ENCODE data around the gene CEBPG. TPM values are rescaled to one million over a fixed set of nuclear protein-coding genes. Genes with fewer than 3 reads are reported as not detected.

Gene CEBPG
- total and polyA plus RNA-seq, 2 donors (not counting 1 experiment from before 2014, with no cell fraction given) = 12.5 to 24.2 TPM

- WGBS (ENCODE audit: insufficient coverage) = 96% methylated on average over 6 of the region's 8 CpGs
- no peak for ATAC-seq (ENCODE audit: low read depth)
- TF ChIP-seq EZH2 (IDR thresholded peaks at IDR 0.05; ENCODE audit: borderline replicate concordance, insufficient read depth, low read depth, low read length, poor library complexity, severe bottlenecking) = no peak
- TF ChIP-seq, protein P1, sequence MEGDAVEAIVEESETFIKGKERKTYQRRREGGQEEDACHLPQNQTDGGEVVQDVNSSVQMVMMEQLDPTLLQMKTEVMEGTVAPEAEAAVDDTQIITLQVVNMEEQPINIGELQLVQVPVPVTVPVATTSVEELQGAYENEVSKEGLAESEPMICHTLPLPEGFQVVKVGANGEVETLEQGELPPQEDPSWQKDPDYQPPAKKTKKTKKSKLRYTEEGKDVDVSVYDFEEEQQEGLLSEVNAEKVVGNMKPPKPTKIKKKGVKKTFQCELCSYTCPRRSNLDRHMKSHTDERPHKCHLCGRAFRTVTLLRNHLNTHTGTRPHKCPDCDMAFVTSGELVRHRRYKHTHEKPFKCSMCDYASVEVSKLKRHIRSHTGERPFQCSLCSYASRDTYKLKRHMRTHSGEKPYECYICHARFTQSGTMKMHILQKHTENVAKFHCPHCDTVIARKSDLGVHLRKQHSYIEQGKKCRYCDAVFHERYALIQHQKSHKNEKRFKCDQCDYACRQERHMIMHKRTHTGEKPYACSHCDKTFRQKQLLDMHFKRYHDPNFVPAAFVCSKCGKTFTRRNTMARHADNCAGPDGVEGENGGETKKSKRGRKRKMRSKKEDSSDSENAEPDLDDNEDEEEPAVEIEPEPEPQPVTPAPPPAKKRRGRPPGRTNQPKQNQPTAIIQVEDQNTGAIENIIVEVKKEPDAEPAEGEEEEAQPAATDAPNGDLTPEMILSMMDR (IDR thresholded peaks at IDR 0.05) = no peak
- no peaks in the 10 kb centered on the region for H4K20me1 ChIP-seq (ENCODE audit: control insufficient read depth, insufficient read depth, low read length, poor library complexity, severe bottlenecking)
- Mint-ChIP-seq H3K4me3 (no peak overlapping the region), H3K27ac (no peak overlapping the region), H3K27me3 (no peaks in the 10 kb centered on the region), H3K9me3 (ENCODE audit: insufficient read depth) (no peaks in the 10 kb centered on the region), H3K4me1 (no peaks in the 10 kb centered on the region)
- POLR2A ChIA-PET = no interaction called here
- DNase-seq = no peak
- H3K27me3 ChIP-seq (replicated peaks in 1 of 4; ENCODE audit: control extremely low read depth in 1 of 4, control insufficient read depth in 3 of 4, insufficient read depth in 4 of 4, low read length in 3 of 4) = no peaks in the 10 kb centered on the region
- H3K9ac ChIP-seq (ENCODE audit: low read length) = no peak overlapping the region
- no peaks in the 10 kb centered on the region for H3K36me3 ChIP-seq (replicated peaks in 1 of 2; ENCODE audit: control extremely low read depth in 1 of 2, control insufficient read depth in 1 of 2, extremely low read depth in 1 of 2, insufficient read depth in 2 of 2, low read length in 1 of 2)
- H3K4me1 ChIP-seq (ENCODE audit: control insufficient read depth in 2 of 2, insufficient read depth in 2 of 2, low read length in 2 of 2) = no peaks in the 10 kb centered on the region
- H3K27ac ChIP-seq (ENCODE audit: low read length in 2 of 2) = no peak overlapping the region
- intact Hi-C loops (cut with micrococcal nuclease) = no loop called here
- CTCF ChIA-PET = no interaction called here
- H2AFZ ChIP-seq (ENCODE audit: insufficient read depth, low read depth, low read length, poor library complexity, severe bottlenecking) = no peak overlapping the region
- no peaks in the 10 kb centered on the region for H3K79me2 ChIP-seq (ENCODE audit: control insufficient read depth, insufficient read depth, low read length)
- H3K4me3 ChIP-seq (ENCODE audit: control extremely low read depth in 1 of 5, extremely low read depth in 1 of 5, insufficient read depth in 1 of 5, low read depth in 2 of 5, low read length in 4 of 5) = no peak overlapping the region
- no peaks in the 10 kb centered on the region for H3K9me3 ChIP-seq (ENCODE audit: control extremely low read depth in 1 of 3, control insufficient read depth in 2 of 3, insufficient read depth in 1 of 3, low read length in 2 of 3)
- H3K4me2 ChIP-seq (replicated peaks; ENCODE audit: low read depth, low read length, poor library complexity, severe bottlenecking) = no peak overlapping the region
Observed at GRCh38 chr19:33424181-33424580, 50.7 kb downstream of the CEBPG start.

- no peak overlapping the region for H2AFZ ChIP-seq (ENCODE audit: insufficient read depth, low read depth, low read length, poor library complexity, severe bottlenecking)
- DNase-seq (no peak), ATAC-seq (ENCODE audit: low read depth) (no peak)
- no peaks in the 10 kb centered on the region for H3K36me3 ChIP-seq (replicated peaks in 1 of 2; ENCODE audit: control extremely low read depth in 1 of 2, control insufficient read depth in 1 of 2, extremely low read depth in 1 of 2, insufficient read depth in 2 of 2, low read length in 1 of 2)
- Mint-ChIP-seq H3K4me1 (peaks cover 2% of the 10 kb centered on the region), H3K27ac (no peak overlapping the region), H3K9me3 (ENCODE audit: insufficient read depth) (no peaks in the 10 kb centered on the region), H3K27me3 (no peaks in the 10 kb centered on the region), H3K4me3 (no peak overlapping the region)
- H3K9ac ChIP-seq (ENCODE audit: low read length) = no peak overlapping the region
- H3K4me2 ChIP-seq (replicated peaks; ENCODE audit: low read depth, low read length, poor library complexity, severe bottlenecking) = no peak overlapping the region
- TF ChIP-seq, protein P1 (IDR thresholded peaks at IDR 0.05) = no peak
- no peak for TF ChIP-seq EZH2 (IDR thresholded peaks at IDR 0.05; ENCODE audit: borderline replicate concordance, insufficient read depth, low read depth, low read length, poor library complexity, severe bottlenecking)
- H3K4me1 ChIP-seq (ENCODE audit: control insufficient read depth in 2 of 2, insufficient read depth in 2 of 2, low read length in 2 of 2) = no peaks in the 10 kb centered on the region
- WGBS (ENCODE audit: insufficient coverage) = 94% methylated on average over 21 of the region's 24 CpGs
- intact Hi-C loops (cut with micrococcal nuclease) = no loop called here
- no peak overlapping the region for H3K4me3 ChIP-seq (ENCODE audit: control extremely low read depth in 1 of 5, extremely low read depth in 1 of 5, insufficient read depth in 1 of 5, low read depth in 2 of 5, low read length in 4 of 5)
- ChIA-PET CTCF (no interaction called here), POLR2A (no interaction called here)
- no peaks in the 10 kb centered on the region for H3K9me3 ChIP-seq (ENCODE audit: control extremely low read depth in 1 of 3, control insufficient read depth in 2 of 3, insufficient read depth in 1 of 3, low read length in 2 of 3)
- no peaks in the 10 kb centered on the region for H4K20me1 ChIP-seq (ENCODE audit: control insufficient read depth, insufficient read depth, low read length, poor library complexity, severe bottlenecking)
- H3K27me3 ChIP-seq (replicated peaks in 1 of 4; ENCODE audit: control extremely low read depth in 1 of 4, control insufficient read depth in 3 of 4, insufficient read depth in 4 of 4, low read length in 3 of 4) = no peaks in the 10 kb centered on the region
- no peaks in the 10 kb centered on the region for H3K79me2 ChIP-seq (ENCODE audit: control insufficient read depth, insufficient read depth, low read length)
- H3K27ac ChIP-seq (ENCODE audit: low read length in 2 of 2) = no peak overlapping the region
Observed at GRCh38 chr19:33426621-33427361, 53.3 kb downstream of the CEBPG start.

Data from B cell (primary cell).